ENCODE results near the gene ENOSF1. TPM values are rescaled to one million over a fixed set of nuclear protein-coding genes. Genes with fewer than 3 reads are reported as not detected.

Gene ENOSF1
- total and polyA plus RNA-seq, 4 donors, result 15.5 to 88.3 (median 53.2) TPM

- Histone ChIP-seq H3K4me3 (ENCODE audit: low read length in 2 of 2) (no peak overlapping the region), H3K9me3 (ENCODE audit: control insufficient read depth, low read length) (no peaks in the 10 kb centered on the region), H3K27ac (ENCODE audit: low read depth in 1 of 2, low read length in 2 of 2) (no peak overlapping the region), H3K4me1 (ENCODE audit: control insufficient read depth in 1 of 2, insufficient read depth in 2 of 2, low read length in 2 of 2) (no peaks in the 10 kb centered on the region), H3K27me3 (ENCODE audit: control insufficient read depth in 1 of 2, insufficient read depth in 2 of 2, low read length in 1 of 2) (peaks cover 0 to 1% of the 10 kb centered on the region in 2 donors), H3K36me3 (ENCODE audit: control insufficient read depth in 1 of 2, insufficient read depth in 2 of 2, low read length in 1 of 2) (no peaks in the 10 kb centered on the region)
- intact Hi-C loops (cut with DNase I), result loop anchor here (2.0 to 10.0 kb wide), 2 partner anchors 207 to 211 kb away; no protein-coding TSS in a partner anchor
- ATAC-seq (ENCODE audit: low FRiP score) (peak; percentile 64), DNase-seq (peak in 1 of 2 donors; percentile 74)
- 53 to 56% methylated on average over 11 of the region's 11 CpGs for WGBS, 2 donors
Measured at GRCh38 chr18:623761-624620, 88.4 kb downstream of the ENOSF1 start.

- H3K36me3 ChIP-seq (ENCODE audit: control insufficient read depth in 1 of 2, insufficient read depth in 2 of 2, low read length in 1 of 2), result no peaks in the 10 kb centered on the region
- WGBS, 2 donors, result 68 to 70% methylated on average over 6 of the region's 6 CpGs
- intact Hi-C loops (cut with DNase I), result loop anchor here in 1 of 2 donors (10.0 kb wide), 1 partner anchor 213 kb away; no protein-coding TSS in a partner anchor
- H3K4me1 ChIP-seq (ENCODE audit: control insufficient read depth in 1 of 2, insufficient read depth in 2 of 2, low read length in 2 of 2), result no peaks in the 10 kb centered on the region
- no peak overlapping the region for H3K27ac ChIP-seq (ENCODE audit: low read depth in 1 of 2, low read length in 2 of 2)
- DNase-seq (no peak), ATAC-seq (ENCODE audit: low FRiP score) (no peak)
- H3K27me3 ChIP-seq (ENCODE audit: control insufficient read depth in 1 of 2, insufficient read depth in 2 of 2, low read length in 1 of 2), result peaks cover 0 to 1% of the 10 kb centered on the region in 2 donors
- no peaks in the 10 kb centered on the region for H3K9me3 ChIP-seq (ENCODE audit: control insufficient read depth, low read length)
- no peak overlapping the region for H3K4me3 ChIP-seq (ENCODE audit: low read length in 2 of 2)
Measured at GRCh38 chr18:622289-622688, 90.1 kb downstream of the ENOSF1 start.

DNA sequence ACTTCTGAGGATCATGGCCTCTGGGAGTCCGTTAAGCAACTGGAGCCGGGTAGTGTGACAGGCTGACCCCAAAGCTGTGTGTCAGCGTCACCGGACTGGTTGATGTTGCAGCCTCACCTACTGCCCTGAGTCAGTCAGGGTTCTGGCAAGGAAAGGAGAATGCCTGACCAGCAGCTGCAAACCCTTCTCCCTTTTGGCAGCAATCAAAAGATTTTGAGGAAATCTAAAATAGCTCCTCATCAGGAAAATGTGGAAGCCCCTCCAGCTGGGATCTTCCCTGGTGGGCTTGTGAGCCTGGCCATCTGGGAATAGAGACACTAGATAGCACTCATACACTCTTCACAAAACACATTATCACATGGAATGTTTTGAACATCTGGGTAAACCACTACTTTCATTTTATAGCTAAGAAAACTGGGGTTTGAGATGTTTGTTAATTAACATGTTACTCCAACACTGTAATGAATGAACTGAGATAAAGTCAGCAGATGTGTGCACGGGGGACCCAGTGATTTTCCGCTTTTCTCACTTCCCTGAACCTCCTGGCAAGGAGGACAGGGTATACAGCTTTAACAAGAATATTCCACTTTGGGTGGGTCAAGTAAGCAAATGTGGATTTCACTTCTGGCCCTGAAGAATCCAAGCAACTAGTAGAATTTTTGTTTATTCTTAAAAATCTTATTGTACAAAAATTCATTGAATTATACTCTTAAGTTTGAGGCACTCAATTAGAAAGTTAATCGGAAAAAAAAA, 91.0 kb downstream of the ENOSF1 start:
- Histone ChIP-seq H3K9me3 (ENCODE audit: control insufficient read depth, low read length) (no peaks in the 10 kb centered on the region), H3K4me1 (ENCODE audit: control insufficient read depth in 1 of 2, insufficient read depth in 2 of 2, low read length in 2 of 2) (no peaks in the 10 kb centered on the region), H3K27me3 (ENCODE audit: control insufficient read depth in 1 of 2, insufficient read depth in 2 of 2, low read length in 1 of 2) (peaks cover 0 to 1% of the 10 kb centered on the region in 2 donors), H3K27ac (ENCODE audit: low read depth in 1 of 2, low read length in 2 of 2) (no peak overlapping the region), H3K36me3 (ENCODE audit: control insufficient read depth in 1 of 2, insufficient read depth in 2 of 2, low read length in 1 of 2) (no peaks in the 10 kb centered on the region), H3K4me3 (ENCODE audit: low read length in 2 of 2) (no peak overlapping the region)
- DNase-seq (no peak), ATAC-seq (ENCODE audit: low FRiP score) (no peak)
- 43 to 45% methylated on average over 7 of the region's 7 CpGs for WGBS, 2 donors
- intact Hi-C loops (cut with DNase I), result loop anchor here in 1 of 2 donors (10.0 kb wide), 1 partner anchor 213 kb away; no protein-coding TSS in a partner anchor

Other genes with a start within 250 kb of the ENOSF1 start
- 10 to 100 TPM; 15.9 to 46.1 TPM for gene COLEC12, start 211.9 kb downstream of the ENOSF1 start, total RNA-seq
- 1 to 10 TPM; 2.4 to 5.5 TPM for gene COLEC12, start 211.9 kb downstream of the ENOSF1 start, polyA plus RNA-seq
- not detected for gene CETN1, start 132.2 kb downstream of the ENOSF1 start, total RNA-seq
- not detected for gene CETN1, start 132.2 kb downstream of the ENOSF1 start, polyA plus RNA-seq
- gene CLUL1, start 115.6 kb downstream of the ENOSF1 start, total RNA-seq, result not detected
- not detected for gene CLUL1, start 115.6 kb downstream of the ENOSF1 start, polyA plus RNA-seq
- gene TYMS, start 55.0 kb downstream of the ENOSF1 start, total RNA-seq, result 1 to 10 TPM; 3.4 to 5.3 TPM
- 1 to 10 TPM; 1.3 to 5.6 TPM for gene TYMS, start 55.0 kb downstream of the ENOSF1 start, polyA plus RNA-seq
- gene YES1, start 99.6 kb upstream of the ENOSF1 start, total RNA-seq, result 10 to 100 TPM; 30.1 to 37.0 TPM
- 10 to 100 TPM in 1 of 2 donors, 1 to 10 TPM in 1; 8.9 to 26.5 TPM for gene YES1, start 99.6 kb upstream of the ENOSF1 start, polyA plus RNA-seq
- 1 to 10 TPM; 4.9 to 6.5 TPM for gene ADCYAP1, start 192.2 kb upstream of the ENOSF1 start, total RNA-seq
- gene ADCYAP1, start 192.2 kb upstream of the ENOSF1 start, polyA plus RNA-seq, result not detected